ENCODE results near the gene ATG13. TPM values are rescaled to one million over a fixed set of nuclear protein-coding genes. Genes with fewer than 3 reads are reported as not detected.

The ATG13 gene
- total and polyA plus RNA-seq, 2 experiments from 2014 or later, result 32.9 to 71.1 TPM

Other genes with a start within 250 kb of the ATG13 start
- gene MDK, start 235.9 kb upstream of the ATG13 start, total RNA-seq (2014; rRNA removed; shearing (Covaris generic)), result 388 and 438 TPM in 2 replicates
- 451 and 477 TPM in 2 replicates for gene MDK, start 235.9 kb upstream of the ATG13 start, polyA plus RNA-seq (2016; fragmentation: Nextera tagmentation; extraction: Ambion mirVana)
- 0.93 and 0.97 TPM in 2 replicates for gene CHRM4, start 225.8 kb upstream of the ATG13 start, total RNA-seq (2014; rRNA removed; shearing (Covaris generic))
- not detected in 2 replicates for gene CHRM4, start 225.8 kb upstream of the ATG13 start, polyA plus RNA-seq (2016; fragmentation: Nextera tagmentation; extraction: Ambion mirVana)
- gene AMBRA1, start 23.5 kb upstream of the ATG13 start, total RNA-seq (2014; rRNA removed; shearing (Covaris generic)), result 34.8 and 42.2 TPM in 2 replicates
- gene AMBRA1, start 23.5 kb upstream of the ATG13 start, polyA plus RNA-seq (2016; fragmentation: Nextera tagmentation; extraction: Ambion mirVana), result 8.3 and 8.9 TPM in 2 replicates
- 4.9 and 6.5 TPM in 2 replicates for gene HARBI1, start 326 bp upstream of the ATG13 start, total RNA-seq (2014; rRNA removed; shearing (Covaris generic))
- gene HARBI1, start 326 bp upstream of the ATG13 start, polyA plus RNA-seq (2016; fragmentation: Nextera tagmentation; extraction: Ambion mirVana), result 4.2 TPM in 2 replicates
- gene ARHGAP1, start 83.1 kb downstream of the ATG13 start, total RNA-seq (2014; rRNA removed; shearing (Covaris generic)), result 30.4 and 38.1 TPM in 2 replicates
- 23.4 and 23.5 TPM in 2 replicates for gene ARHGAP1, start 83.1 kb downstream of the ATG13 start, polyA plus RNA-seq (2016; fragmentation: Nextera tagmentation; extraction: Ambion mirVana)
- 17.2 and 25.6 TPM in 2 replicates for gene ZNF408, start 83.5 kb downstream of the ATG13 start, total RNA-seq (2014; rRNA removed; shearing (Covaris generic))
- gene ZNF408, start 83.5 kb downstream of the ATG13 start, polyA plus RNA-seq (2016; fragmentation: Nextera tagmentation; extraction: Ambion mirVana), result 6.1 and 7.8 TPM in 2 replicates
- 0.21 TPM in 1 of 2 replicates, not detected in the other for gene F2, start 101.7 kb downstream of the ATG13 start, total RNA-seq (2014; rRNA removed; shearing (Covaris generic))
- gene F2, start 101.7 kb downstream of the ATG13 start, polyA plus RNA-seq (2016; fragmentation: Nextera tagmentation; extraction: Ambion mirVana), result 0.31 TPM in 1 of 2 replicates, not detected in the other
- 120 and 135 TPM in 2 replicates for gene CKAP5, start 228.7 kb downstream of the ATG13 start, total RNA-seq (2014; rRNA removed; shearing (Covaris generic))
- gene CKAP5, start 228.7 kb downstream of the ATG13 start, polyA plus RNA-seq (2016; fragmentation: Nextera tagmentation; extraction: Ambion mirVana), result 49.4 and 67.9 TPM in 2 replicates